AG09319 (cell line): ENCODE data around the gene KRT12.

Experiments used
- DNase-seq: peaks from one replicate; pipeline ENCODE4 v3.0.0-alpha.2; 2010; ENCODE audit warnings: low read depth; ENCODE audit errors: extremely low read depth
- TF ChIP-seq, protein P1 (sequence below): IDR thresholded peaks from 2 replicates; pipeline ENCODE4 v1.5.1; 2011; ENCODE audit warnings: low read depth, mild to moderate bottlenecking, inconsistent platforms, low read length, moderate library complexity

The KRT12 gene

DNA sequence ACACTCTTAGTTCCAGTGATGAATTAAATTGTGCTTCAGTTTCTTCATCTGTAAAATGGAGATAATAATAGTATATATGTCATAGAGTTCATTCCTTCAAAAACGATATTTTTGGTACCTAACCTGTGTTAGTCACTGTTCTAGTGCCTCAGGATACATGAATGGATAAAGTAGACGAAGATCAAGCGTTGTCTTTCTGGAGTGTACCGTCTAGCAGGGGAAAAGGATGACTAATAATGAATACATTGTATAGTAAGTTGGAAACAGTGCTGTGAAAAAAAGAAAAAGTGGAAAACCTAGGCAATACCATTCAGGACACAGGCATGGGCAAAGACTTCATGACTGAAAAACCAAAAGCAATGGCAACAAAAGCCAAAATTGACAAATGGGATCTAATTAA lies 53.2 kb downstream of the KRT12 start:
- TF ChIP-seq, protein P1, sequence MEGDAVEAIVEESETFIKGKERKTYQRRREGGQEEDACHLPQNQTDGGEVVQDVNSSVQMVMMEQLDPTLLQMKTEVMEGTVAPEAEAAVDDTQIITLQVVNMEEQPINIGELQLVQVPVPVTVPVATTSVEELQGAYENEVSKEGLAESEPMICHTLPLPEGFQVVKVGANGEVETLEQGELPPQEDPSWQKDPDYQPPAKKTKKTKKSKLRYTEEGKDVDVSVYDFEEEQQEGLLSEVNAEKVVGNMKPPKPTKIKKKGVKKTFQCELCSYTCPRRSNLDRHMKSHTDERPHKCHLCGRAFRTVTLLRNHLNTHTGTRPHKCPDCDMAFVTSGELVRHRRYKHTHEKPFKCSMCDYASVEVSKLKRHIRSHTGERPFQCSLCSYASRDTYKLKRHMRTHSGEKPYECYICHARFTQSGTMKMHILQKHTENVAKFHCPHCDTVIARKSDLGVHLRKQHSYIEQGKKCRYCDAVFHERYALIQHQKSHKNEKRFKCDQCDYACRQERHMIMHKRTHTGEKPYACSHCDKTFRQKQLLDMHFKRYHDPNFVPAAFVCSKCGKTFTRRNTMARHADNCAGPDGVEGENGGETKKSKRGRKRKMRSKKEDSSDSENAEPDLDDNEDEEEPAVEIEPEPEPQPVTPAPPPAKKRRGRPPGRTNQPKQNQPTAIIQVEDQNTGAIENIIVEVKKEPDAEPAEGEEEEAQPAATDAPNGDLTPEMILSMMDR, result no peak
- DNase-seq, result no peak

DNA sequence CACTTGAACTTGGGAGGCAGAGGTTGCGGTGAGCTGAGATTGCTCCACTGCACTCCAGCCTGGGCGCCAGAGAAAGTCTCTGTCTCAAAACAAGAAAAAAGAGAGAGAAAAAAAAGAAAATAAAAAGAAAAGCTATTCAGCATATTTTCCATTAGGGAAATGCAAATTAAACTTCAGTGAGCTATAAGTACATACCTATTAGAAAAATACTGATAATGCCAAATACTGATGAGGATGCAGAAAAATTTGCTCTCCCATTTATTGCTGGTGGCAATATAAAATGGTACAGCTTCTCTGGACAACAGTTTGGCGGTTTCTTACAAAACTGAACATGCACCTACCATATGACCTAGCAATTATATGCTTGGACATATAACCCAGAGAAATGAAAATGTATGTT lies 54.4 kb downstream of the KRT12 start:
- DNase-seq, result no peak
- TF ChIP-seq, protein P1, result no peak
